HG03354 (cell line): ENCODE results near the gene SMAD1.

Source experiments
- ATAC-seq: cut with Tn5 transposase; IDR thresholded peaks from one replicate; pipeline ENCODE4 v1.9.1; 2021; ENCODE audit warnings: mild to moderate bottlenecking; ENCODE audit not compliant: unreplicated experiment, poor library complexity, severe bottlenecking

Gene SMAD1

GRCh38 chr4:145487631-145488030, 6.0 kb downstream of the SMAD1 start:
- ATAC-seq = peak; percentile 98

DNA sequence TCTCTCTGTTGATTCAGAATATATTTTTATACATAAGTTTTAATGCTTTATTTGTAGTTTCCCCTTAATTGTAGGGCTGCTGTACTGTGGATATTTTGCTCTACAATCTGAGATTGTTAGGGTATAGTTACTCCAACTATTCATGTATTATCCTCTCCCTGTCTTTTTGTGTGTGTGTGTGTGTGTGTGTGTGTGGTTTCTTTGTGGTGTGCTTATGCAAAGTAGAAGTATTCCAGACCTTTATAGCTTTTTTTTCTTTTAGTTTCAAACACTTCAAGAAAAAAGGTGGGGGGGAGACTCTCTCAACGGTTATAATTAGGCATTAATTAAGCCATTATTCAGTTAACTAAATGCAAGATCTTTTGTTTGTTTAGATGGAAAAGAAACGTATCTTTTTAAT, 6.7 kb downstream of the SMAD1 start:
- no peak for ATAC-seq

GRCh38 chr4:145489556-145489955, 7.9 kb downstream of the SMAD1 start:
- no peak for ATAC-seq

GRCh38 chr4:145490361-145490760, 8.7 kb downstream of the SMAD1 start:
- no peak for ATAC-seq

DNA sequence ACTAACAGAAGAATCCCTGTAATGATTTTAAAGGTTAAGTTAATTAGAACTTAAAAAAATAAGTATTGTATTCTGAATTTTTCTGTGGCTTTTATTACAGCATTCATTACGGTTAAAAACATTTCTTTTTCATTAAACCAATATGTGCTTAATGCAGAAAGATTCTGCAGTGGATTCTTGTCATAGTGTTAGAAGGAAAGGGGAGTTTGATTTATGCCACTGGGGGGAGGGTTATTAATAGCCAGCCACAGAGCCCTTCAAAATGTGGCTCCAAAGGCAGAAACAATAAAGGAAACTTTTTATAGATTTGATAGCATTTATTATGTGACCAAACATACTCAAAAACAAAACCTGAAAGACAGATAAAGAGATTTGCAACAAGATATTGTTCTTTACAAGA, 9.1 kb downstream of the SMAD1 start:
- no peak for ATAC-seq

DNA sequence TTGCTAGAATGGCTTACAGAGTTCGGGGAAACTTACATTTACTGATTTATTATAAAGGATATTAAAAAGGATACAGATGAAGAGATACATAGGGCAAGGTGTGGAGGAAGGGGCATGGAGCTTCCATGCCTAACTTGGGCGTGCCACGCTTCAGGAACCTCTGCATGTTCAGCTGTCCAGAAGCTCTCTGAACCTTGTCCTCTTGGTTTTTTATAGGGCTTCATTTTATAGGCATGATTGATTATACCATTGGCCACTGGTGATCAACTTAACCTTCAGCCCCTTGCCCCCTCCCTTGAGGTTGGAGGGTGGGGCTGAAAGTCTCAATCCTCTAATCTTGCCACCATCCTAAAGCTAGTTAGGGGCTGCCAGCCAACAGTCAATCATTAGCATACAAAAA, 10.7 kb downstream of the SMAD1 start:
- no peak for ATAC-seq

- no peak for ATAC-seq
Measured at GRCh38 chr4:145493166-145493565, 11.5 kb downstream of the SMAD1 start.

DNA sequence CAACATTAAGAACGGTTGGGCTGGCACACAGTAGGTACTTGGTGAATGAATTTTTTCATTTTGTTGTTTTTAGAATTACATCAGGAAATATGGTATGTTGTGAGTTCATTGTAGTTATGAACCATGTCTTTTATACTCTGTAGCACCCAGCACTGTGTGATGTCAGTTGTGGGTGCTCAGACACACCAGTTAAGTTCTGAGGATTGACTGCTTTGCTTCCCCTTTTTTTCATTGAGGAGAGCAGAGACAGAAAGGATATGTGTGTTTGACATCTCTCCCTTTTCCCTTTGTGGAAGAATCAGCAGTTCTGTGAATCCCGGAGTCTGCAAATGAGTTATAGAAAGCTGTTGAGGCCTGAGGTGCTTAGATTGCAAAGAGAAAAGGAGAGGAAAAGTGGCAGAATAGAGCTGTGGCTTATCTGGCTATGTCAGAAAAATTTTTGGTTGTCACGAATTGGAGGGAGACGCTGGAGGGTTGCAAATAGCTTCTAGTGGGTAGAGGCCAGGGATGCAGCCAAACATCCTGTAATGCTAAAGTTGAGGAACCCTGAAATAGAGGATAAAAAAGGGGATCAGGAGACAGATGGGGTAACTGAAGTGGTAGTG, 13.1 kb downstream of the SMAD1 start:
- ATAC-seq = no peak

DNA sequence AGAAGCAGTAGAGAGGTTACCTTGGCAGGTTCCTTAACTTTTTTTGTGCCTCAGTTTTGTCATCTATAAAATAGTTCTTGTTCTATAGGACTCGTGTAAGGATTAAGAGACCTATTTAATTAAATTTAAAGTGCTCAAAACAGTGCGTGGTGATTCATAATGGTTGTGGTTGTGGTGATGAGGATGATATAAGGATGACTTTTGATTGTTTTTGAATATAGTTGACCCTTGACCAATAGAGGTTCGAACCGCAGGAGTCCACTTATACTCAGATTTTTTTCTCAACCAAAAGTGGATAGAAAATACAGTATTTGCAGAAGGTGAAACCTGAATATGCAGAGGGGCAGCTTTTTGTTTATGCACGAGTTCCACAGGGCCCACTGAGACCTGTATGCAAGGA, 14.6 kb downstream of the SMAD1 start:
- no peak for ATAC-seq

DNA sequence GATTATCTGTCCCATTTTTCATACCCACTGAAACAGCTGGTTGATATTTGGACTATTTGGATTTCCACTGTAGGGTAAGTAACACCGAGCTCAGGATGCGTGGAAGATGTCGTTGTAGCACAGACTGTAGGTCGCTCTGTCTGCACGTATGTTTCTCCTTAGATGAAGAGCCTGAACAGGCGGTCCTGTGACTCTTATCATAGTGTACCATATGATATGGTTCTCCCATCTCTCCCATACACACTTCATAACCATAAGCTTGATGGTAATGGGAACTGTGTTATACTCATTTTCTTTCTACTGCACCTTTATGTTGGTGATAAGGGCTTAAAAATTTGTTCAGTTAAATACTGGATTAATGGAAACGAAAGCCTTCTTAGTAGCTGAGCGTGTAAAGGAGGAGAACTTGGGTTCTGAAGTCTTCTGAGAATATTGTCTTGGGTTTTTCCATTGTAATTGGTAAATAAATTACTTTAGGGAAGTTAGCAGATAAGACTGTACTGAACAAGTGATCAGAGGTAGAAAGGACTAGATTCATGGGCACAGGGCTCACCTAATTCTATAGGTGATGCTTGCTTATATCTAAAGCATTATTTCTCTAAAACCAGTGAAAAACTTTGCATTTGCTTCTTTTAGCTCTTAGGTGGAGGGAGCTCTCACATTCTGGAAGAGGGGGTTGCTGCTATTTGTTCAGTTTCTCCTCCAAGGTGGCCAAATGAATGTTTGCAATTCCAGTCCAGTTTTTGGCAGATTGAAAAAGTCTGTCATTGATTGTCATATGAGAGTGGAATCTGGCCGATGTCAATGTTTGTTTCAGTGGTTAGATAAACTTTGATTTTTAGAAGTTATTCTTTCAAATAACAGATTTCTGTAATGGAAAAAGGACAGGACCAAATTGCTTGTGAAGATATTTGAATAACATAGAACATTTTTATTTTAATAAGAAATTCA, 15.8 kb downstream of the SMAD1 start:
- ATAC-seq = no peak

- peak; percentile 71 for ATAC-seq
Measured at GRCh38 chr4:145498430-145498829, 16.8 kb downstream of the SMAD1 start.

GRCh38 chr4:145501051-145501660, 19.5 kb downstream of the SMAD1 start:
- peak; percentile 76 for ATAC-seq

DNA sequence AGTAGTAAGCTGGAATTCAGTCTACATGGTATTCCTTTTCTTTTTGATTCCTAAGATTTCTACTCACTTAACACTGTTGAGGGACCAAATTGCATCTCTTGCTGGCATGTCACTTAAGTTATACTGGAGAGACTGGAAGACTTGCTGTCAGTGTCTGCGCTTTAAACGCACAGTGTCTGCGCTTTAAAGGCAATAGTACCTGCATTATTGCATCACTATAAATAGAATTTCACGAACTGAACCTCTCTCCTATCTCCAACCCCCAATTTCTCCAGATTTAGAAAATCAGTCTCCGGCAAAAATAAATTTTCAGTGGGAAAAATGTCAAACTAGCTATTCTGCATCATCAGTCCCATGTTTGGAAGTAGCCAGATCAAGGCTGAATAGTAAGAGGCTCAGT, 21.2 kb downstream of the SMAD1 start:
- no peak for ATAC-seq

DNA sequence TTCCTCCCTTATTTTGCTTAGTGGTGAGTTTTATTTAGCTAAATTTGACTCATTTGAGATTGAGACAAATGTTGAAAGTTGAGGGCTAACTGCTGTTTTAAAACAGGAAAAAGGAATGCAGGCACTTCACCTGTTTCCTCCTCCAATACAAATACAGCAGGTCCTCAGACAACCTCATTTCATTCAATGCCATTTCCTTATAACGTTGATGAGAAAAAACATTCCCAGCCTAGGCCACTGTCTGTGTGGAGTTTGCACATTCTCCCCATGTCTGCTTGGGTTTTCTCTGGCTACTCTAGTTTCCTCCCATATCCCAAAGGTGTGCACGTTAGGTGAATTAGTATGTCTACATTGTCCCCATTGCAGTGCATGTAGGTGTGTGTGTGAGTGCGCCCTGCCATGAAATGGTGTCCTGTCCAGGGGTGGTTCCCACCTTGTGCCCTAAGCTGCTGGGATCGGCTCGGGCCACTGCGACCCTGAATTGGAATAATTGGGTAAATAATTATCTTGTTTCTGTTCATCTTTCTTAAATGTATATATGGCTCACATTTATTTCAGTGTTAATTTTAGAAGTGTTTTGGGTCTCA, 21.9 kb downstream of the SMAD1 start:
- no peak for ATAC-seq

DNA sequence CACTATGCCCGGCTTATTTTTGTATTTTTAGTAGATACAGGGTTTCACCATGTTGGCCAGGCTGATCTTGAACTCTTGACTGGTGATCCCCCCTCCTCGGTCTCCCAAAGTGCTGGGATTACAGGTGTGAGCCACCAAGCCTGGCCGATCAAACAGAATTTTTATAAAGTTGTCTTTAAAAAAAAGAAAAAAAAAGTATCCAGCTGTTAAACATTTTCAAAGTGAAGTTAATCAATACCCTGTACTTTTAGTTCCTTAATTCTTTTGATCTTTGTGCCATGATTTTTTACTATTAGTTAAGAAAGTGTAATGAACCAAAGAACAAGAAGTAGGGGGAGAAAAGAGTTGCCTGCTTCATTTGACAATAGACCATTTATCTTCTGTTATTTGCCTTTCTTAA, 24.3 kb downstream of the SMAD1 start:
- ATAC-seq = no peak

- ATAC-seq = no peak
Measured at GRCh38 chr4:145507636-145508035, 26.0 kb downstream of the SMAD1 start.

- no peak for ATAC-seq
Measured at GRCh38 chr4:145511913-145512522, 30.4 kb downstream of the SMAD1 start.

DNA sequence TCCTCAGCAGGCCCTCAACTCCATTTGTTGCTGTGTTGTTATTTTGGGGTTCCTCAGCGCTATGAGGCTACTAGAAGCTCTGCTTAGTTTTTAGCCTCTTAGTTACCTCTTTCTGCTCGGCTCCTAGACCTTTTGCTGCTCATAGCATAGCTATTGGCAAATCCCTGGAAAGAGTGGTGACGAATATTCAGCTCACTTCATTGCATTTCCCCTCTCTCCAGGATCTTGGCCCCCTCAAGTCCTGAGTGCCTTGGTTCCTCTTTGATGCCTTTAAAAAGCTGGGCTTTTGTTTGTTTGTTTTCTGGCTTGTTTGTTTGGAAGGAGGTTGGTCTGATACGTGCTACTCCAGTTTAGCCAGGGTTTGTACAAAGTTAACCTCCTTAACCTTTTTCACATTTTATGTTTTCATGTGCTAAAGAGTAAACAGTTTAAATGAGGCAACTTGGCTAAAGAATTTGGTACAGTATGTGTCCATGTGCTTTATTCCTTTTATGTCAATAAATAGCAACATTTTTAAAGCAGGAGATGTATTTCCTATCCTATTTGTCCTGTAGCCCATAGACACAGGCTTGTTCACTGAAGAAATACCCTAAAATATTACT, 31.5 kb downstream of the SMAD1 start:
- no peak for ATAC-seq

GRCh38 chr4:145520172-145520571, 38.5 kb downstream of the SMAD1 start:
- ATAC-seq = no peak

- ATAC-seq = no peak
Measured at GRCh38 chr4:145521282-145521681, 39.6 kb downstream of the SMAD1 start.
